ENCODE data around the gene PDE8A.

DNA sequence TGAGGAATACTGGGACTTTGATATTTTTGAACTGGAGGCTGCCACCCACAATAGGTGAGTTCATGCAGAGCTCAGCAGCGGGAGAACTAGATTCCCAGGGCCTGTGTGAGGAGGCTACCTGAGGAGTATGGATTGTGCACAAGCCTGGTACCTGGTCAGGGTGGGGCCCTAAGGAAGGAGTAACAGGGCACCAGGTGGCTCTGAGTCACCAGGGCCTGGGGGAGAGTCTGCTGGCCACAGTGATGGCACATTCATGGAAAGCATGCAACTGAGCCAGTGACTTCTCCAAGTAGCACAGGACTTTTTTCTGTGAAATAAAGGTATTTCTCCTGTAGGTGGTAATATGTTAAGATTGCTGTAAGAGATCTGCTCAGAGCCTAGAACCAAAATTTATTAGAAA lies 134.4 kb downstream of the PDE8A start:
- TF ChIP-seq, protein P1, sequence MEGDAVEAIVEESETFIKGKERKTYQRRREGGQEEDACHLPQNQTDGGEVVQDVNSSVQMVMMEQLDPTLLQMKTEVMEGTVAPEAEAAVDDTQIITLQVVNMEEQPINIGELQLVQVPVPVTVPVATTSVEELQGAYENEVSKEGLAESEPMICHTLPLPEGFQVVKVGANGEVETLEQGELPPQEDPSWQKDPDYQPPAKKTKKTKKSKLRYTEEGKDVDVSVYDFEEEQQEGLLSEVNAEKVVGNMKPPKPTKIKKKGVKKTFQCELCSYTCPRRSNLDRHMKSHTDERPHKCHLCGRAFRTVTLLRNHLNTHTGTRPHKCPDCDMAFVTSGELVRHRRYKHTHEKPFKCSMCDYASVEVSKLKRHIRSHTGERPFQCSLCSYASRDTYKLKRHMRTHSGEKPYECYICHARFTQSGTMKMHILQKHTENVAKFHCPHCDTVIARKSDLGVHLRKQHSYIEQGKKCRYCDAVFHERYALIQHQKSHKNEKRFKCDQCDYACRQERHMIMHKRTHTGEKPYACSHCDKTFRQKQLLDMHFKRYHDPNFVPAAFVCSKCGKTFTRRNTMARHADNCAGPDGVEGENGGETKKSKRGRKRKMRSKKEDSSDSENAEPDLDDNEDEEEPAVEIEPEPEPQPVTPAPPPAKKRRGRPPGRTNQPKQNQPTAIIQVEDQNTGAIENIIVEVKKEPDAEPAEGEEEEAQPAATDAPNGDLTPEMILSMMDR (IDR thresholded peaks at IDR 0.05), result no peak
- TF ChIP-seq POLR2A (IDR thresholded peaks at IDR 0.05), result no peak
